Activated naive CD8-positive, alpha-beta T cell treated with anti-CD3 and anti-CD28 coated beads, Interleukin-2, amount 50 U/mL, for 24 hours (primary cell): ENCODE measurements around the gene TRIOBP.

Experiments used
- ATAC-seq: fragments of 150-1000 bp; cut with Tn5 transposase; one replicate; pipeline ENCODE4 v1.10.0; 2021
- DNase-seq: peaks from one replicate; pipeline ENCODE4 v3.0.0; 2021
- H3K27ac Mint-ChIP-seq: one replicate; pipeline ENCODE4 v1.8.0; 2021; ENCODE audit warnings: mild to moderate bottlenecking, mixed read lengths
- H3K27me3 Mint-ChIP-seq: one replicate; pipeline ENCODE4 v1.8.0; 2021; ENCODE audit warnings: mixed read lengths
- H3K36me3 Mint-ChIP-seq: one replicate; pipeline ENCODE4 v1.8.0; 2021; ENCODE audit warnings: low read depth, mixed read lengths
- H3K4me1 Mint-ChIP-seq: one replicate; pipeline ENCODE4 v1.8.0; 2021; ENCODE audit warnings: mixed read lengths
- H3K4me3 Mint-ChIP-seq: one replicate; pipeline ENCODE4 v1.8.0; 2021; ENCODE audit warnings: mild to moderate bottlenecking, moderate library complexity, mixed read lengths
- H3K9me3 Mint-ChIP-seq: one replicate; pipeline ENCODE4 v1.8.0; 2021; ENCODE audit warnings: mixed read lengths

The TRIOBP gene

GRCh38 chr22:37675930-37676735 is 20.7 kb upstream of the TRIOBP start:
- no peaks in the 10 kb centered on the region for H3K27me3 Mint-ChIP-seq
- peak overlapping the region; percentile 81 for H3K4me3 Mint-ChIP-seq
- no peaks in the 10 kb centered on the region for H3K9me3 Mint-ChIP-seq
- ATAC-seq, result no peak
- peak overlapping the region; percentile 94 for H3K27ac Mint-ChIP-seq
- H3K36me3 Mint-ChIP-seq, result peaks cover 5% of the 10 kb centered on the region
- peak; percentile 46 for DNase-seq
- H3K4me1 Mint-ChIP-seq, result peaks cover 74% of the 10 kb centered on the region

- H3K27me3 Mint-ChIP-seq, result no peaks in the 10 kb centered on the region
- peak; percentile 73 for ATAC-seq
- H3K27ac Mint-ChIP-seq, result peak overlapping the region; percentile 94
- peak overlapping the region; percentile 81 for H3K4me3 Mint-ChIP-seq
- peaks cover 73% of the 10 kb centered on the region for H3K4me1 Mint-ChIP-seq
- DNase-seq, result peak; percentile 93
- H3K9me3 Mint-ChIP-seq, result no peaks in the 10 kb centered on the region
- peaks cover 5% of the 10 kb centered on the region for H3K36me3 Mint-ChIP-seq
Observed at GRCh38 chr22:37676736-37677492, 19.9 kb upstream of the TRIOBP start.

GRCh38 chr22:37677493-37677974 is 19.3 kb upstream of the TRIOBP start:
- peak; percentile 6 for ATAC-seq
- Mint-ChIP-seq H3K4me3 (peak overlapping the region; percentile 81), H3K27me3 (no peaks in the 10 kb centered on the region), H3K4me1 (peaks cover 67% of the 10 kb centered on the region), H3K27ac (peak overlapping the region; percentile 90), H3K9me3 (no peaks in the 10 kb centered on the region), H3K36me3 (peaks cover 5% of the 10 kb centered on the region)
- DNase-seq, result no peak

GRCh38 chr22:37678372-37678771 is 18.5 kb upstream of the TRIOBP start:
- Mint-ChIP-seq H3K4me3 (no peak overlapping the region), H3K36me3 (peaks cover 5% of the 10 kb centered on the region), H3K27ac (no peak overlapping the region), H3K9me3 (no peaks in the 10 kb centered on the region), H3K4me1 (peaks cover 58% of the 10 kb centered on the region), H3K27me3 (no peaks in the 10 kb centered on the region)
- no peak for ATAC-seq
- no peak for DNase-seq

GRCh38 chr22:37679670-37680069 is 17.2 kb upstream of the TRIOBP start:
- DNase-seq (no peak), ATAC-seq (no peak)
- no peaks in the 10 kb centered on the region for H3K9me3 Mint-ChIP-seq
- no peak overlapping the region for H3K4me3 Mint-ChIP-seq
- H3K4me1 Mint-ChIP-seq, result peaks cover 46% of the 10 kb centered on the region
- H3K27me3 Mint-ChIP-seq, result no peaks in the 10 kb centered on the region
- peak overlapping the region; percentile 59 for H3K27ac Mint-ChIP-seq
- peaks cover 5% of the 10 kb centered on the region for H3K36me3 Mint-ChIP-seq

GRCh38 chr22:37680191-37680851 is 16.5 kb upstream of the TRIOBP start:
- no peaks in the 10 kb centered on the region for H3K27me3 Mint-ChIP-seq
- H3K36me3 Mint-ChIP-seq, result peaks cover 5% of the 10 kb centered on the region
- ATAC-seq (no peak), DNase-seq (no peak)
- no peaks in the 10 kb centered on the region for H3K9me3 Mint-ChIP-seq
- H3K4me1 Mint-ChIP-seq, result peaks cover 40% of the 10 kb centered on the region
- H3K4me3 Mint-ChIP-seq, result no peak overlapping the region
- no peak overlapping the region for H3K27ac Mint-ChIP-seq

GRCh38 chr22:37681001-37681424 is 15.8 kb upstream of the TRIOBP start:
- Mint-ChIP-seq H3K27ac (no peak overlapping the region), H3K27me3 (no peaks in the 10 kb centered on the region), H3K4me1 (peaks cover 34% of the 10 kb centered on the region), H3K4me3 (no peak overlapping the region), H3K9me3 (no peaks in the 10 kb centered on the region), H3K36me3 (peaks cover 5% of the 10 kb centered on the region)
- DNase-seq (no peak), ATAC-seq (no peak)

- peaks cover 34% of the 10 kb centered on the region for H3K4me1 Mint-ChIP-seq
- DNase-seq, result peak; percentile 80
- no peak overlapping the region for H3K4me3 Mint-ChIP-seq
- peaks cover 5% of the 10 kb centered on the region for H3K36me3 Mint-ChIP-seq
- H3K27ac Mint-ChIP-seq, result no peak overlapping the region
- ATAC-seq, result peak; percentile 45
- H3K27me3 Mint-ChIP-seq, result no peaks in the 10 kb centered on the region
- H3K9me3 Mint-ChIP-seq, result no peaks in the 10 kb centered on the region
Observed at GRCh38 chr22:37681556-37682049, 15.2 kb upstream of the TRIOBP start.

GRCh38 chr22:37684803-37685615 is 11.8 kb upstream of the TRIOBP start:
- Mint-ChIP-seq H3K27me3 (no peaks in the 10 kb centered on the region), H3K4me1 (peaks cover 37% of the 10 kb centered on the region), H3K4me3 (no peak overlapping the region), H3K36me3 (peaks cover 16% of the 10 kb centered on the region), H3K27ac (no peak overlapping the region), H3K9me3 (no peaks in the 10 kb centered on the region)
- no peak for ATAC-seq
- no peak for DNase-seq

GRCh38 chr22:37686002-37686982 is 10.6 kb upstream of the TRIOBP start, which contains the start of gene NOL12:
Gene NOL12, plus strand, starts transcription at chr22:37686343. Its CDS starts 50 bp downstream, at chr22:37686393.
- Mint-ChIP-seq H3K4me1 (peaks cover 31% of the 10 kb centered on the region), H3K27ac (peak within 1 kb of the TSS; percentile 96), H3K36me3 (peaks cover 25% of the 10 kb centered on the region), H3K27me3 (no peaks in the 10 kb centered on the region), H3K9me3 (no peaks in the 10 kb centered on the region), H3K4me3 (peak within 1 kb of the TSS; percentile 97)
- peak; percentile 85 for ATAC-seq
- peak; percentile 82 for DNase-seq

- H3K4me1 Mint-ChIP-seq, result peaks cover 27% of the 10 kb centered on the region
- no peak overlapping the region for H3K4me3 Mint-ChIP-seq
- no peaks in the 10 kb centered on the region for H3K9me3 Mint-ChIP-seq
- H3K27ac Mint-ChIP-seq, result no peak overlapping the region
- no peak for ATAC-seq
- DNase-seq, result no peak
- H3K27me3 Mint-ChIP-seq, result no peaks in the 10 kb centered on the region
- H3K36me3 Mint-ChIP-seq, result peaks cover 37% of the 10 kb centered on the region
Observed at GRCh38 chr22:37690407-37690806, 6.4 kb upstream of the TRIOBP start.

GRCh38 chr22:37690901-37691504 is 5.8 kb upstream of the TRIOBP start:
- Mint-ChIP-seq H3K27me3 (no peaks in the 10 kb centered on the region), H3K36me3 (peaks cover 40% of the 10 kb centered on the region)
- no peak for DNase-seq

More at GRCh38 chr22:37690901-37691504, 5.8 kb upstream of the TRIOBP start:
- H3K27ac Mint-ChIP-seq, result no peak overlapping the region
- no peaks in the 10 kb centered on the region for H3K9me3 Mint-ChIP-seq
- no peak overlapping the region for H3K4me3 Mint-ChIP-seq
- H3K4me1 Mint-ChIP-seq, result peaks cover 30% of the 10 kb centered on the region
- no peak for ATAC-seq
